Measurements from ENCODE around the gene PHOSPHO1.
A peak's percentile ranks its signal among the peaks of the same experiment; 100 is the strongest.

The PHOSPHO1 gene

GRCh38 chr17:49223517-49224197, 6.9 kb downstream of the PHOSPHO1 start:
- no peaks in the 10 kb centered on the region for H3K9me3 ChIP-seq (ENCODE audit: insufficient read depth, low read length)

GRCh38 chr17:49223168-49223516, 7.4 kb downstream of the PHOSPHO1 start:
- H3K79me2 ChIP-seq (ENCODE audit: insufficient read depth, low read length), result no peaks in the 10 kb centered on the region
- TF ChIP-seq CTCF (IDR thresholded peaks at IDR 0.05; ENCODE audit: insufficient read depth, low read length, poor library complexity, severe bottlenecking) (no peak), EZH2phosphoT487 (conservative IDR thresholded peaks at IDR 0.05; ENCODE audit: low read length) (no peak)
- peaks cover 10% of the 10 kb centered on the region; the same call in 1 of the 2 replicates for H3F3A ChIP-seq (ENCODE audit: insufficient read depth)
- H3K4me2 ChIP-seq (ENCODE audit: low read depth, low read length, poor library complexity, severe bottlenecking), result peak overlapping the region; percentile 48
- no peaks in the 10 kb centered on the region for H4K20me1 ChIP-seq (ENCODE audit: low read depth, low read length)
- no peak overlapping the region for H3K4me3 ChIP-seq (ENCODE audit: insufficient read depth, low read length, poor library complexity, severe bottlenecking)
- H3K36me3 ChIP-seq (ENCODE audit: low read length), result no peaks in the 10 kb centered on the region
- no peaks in the 10 kb centered on the region for H3K9me2 ChIP-seq (replicated peaks; ENCODE audit: insufficient read depth, low read length)
- H3K27me3 ChIP-seq (ENCODE audit: low read length), result no peaks in the 10 kb centered on the region
- no peak overlapping the region for H3K9ac ChIP-seq (ENCODE audit: low read length)
- no peaks in the 10 kb centered on the region for H3K9me3 ChIP-seq (ENCODE audit: insufficient read depth, low read length)
- no peak overlapping the region for H2AFZ ChIP-seq (ENCODE audit: low read depth, low read length, severe bottlenecking)
- no peak overlapping the region for H3K27ac ChIP-seq (ENCODE audit: low read depth, low read length)

More at GRCh38 chr17:49223517-49224197, 6.9 kb downstream of the PHOSPHO1 start:
- H3K9ac ChIP-seq (ENCODE audit: low read length), result peak overlapping the region; percentile 9; the same call in 1 of the 2 replicates
- H2AFZ ChIP-seq (ENCODE audit: low read depth, low read length, severe bottlenecking), result no peak overlapping the region
- no peak overlapping the region for H3K27ac ChIP-seq (ENCODE audit: low read depth, low read length)
- peak overlapping the region; percentile 35 for H3K4me3 ChIP-seq (ENCODE audit: insufficient read depth, low read length, poor library complexity, severe bottlenecking)
- H3K9me2 ChIP-seq (replicated peaks; ENCODE audit: insufficient read depth, low read length), result no peaks in the 10 kb centered on the region
- no peaks in the 10 kb centered on the region for H4K20me1 ChIP-seq (ENCODE audit: low read depth, low read length)
- no peaks in the 10 kb centered on the region for H3K27me3 ChIP-seq (ENCODE audit: low read length)
- no peaks in the 10 kb centered on the region for H3K36me3 ChIP-seq (ENCODE audit: low read length)
- no peaks in the 10 kb centered on the region for H3K79me2 ChIP-seq (ENCODE audit: insufficient read depth, low read length)
- TF ChIP-seq EZH2phosphoT487 (conservative IDR thresholded peaks at IDR 0.05; ENCODE audit: low read length) (no peak), CTCF (IDR thresholded peaks at IDR 0.05; ENCODE audit: insufficient read depth, low read length, poor library complexity, severe bottlenecking) (peak; percentile 91)
- H3K4me2 ChIP-seq (ENCODE audit: low read depth, low read length, poor library complexity, severe bottlenecking), result peak overlapping the region; percentile 48
- H3F3A ChIP-seq (ENCODE audit: insufficient read depth), result peaks cover 6% of the 10 kb centered on the region; the same call in 1 of the 2 replicates

- TF ChIP-seq CTCF (IDR thresholded peaks at IDR 0.05; ENCODE audit: insufficient read depth, low read length, poor library complexity, severe bottlenecking), result no peak
- TF ChIP-seq EZH2phosphoT487 (conservative IDR thresholded peaks at IDR 0.05; ENCODE audit: low read length), result no peak
- Histone ChIP-seq H3K79me2 (ENCODE audit: insufficient read depth, low read length) (no peaks in the 10 kb centered on the region), H3K9ac (ENCODE audit: low read length) (no peak overlapping the region), H2AFZ (ENCODE audit: low read depth, low read length, severe bottlenecking) (no peak overlapping the region), H4K20me1 (ENCODE audit: low read depth, low read length) (no peaks in the 10 kb centered on the region), H3K4me2 (ENCODE audit: low read depth, low read length, poor library complexity, severe bottlenecking) (no peak overlapping the region), H3K9me2 (replicated peaks; ENCODE audit: insufficient read depth, low read length) (no peaks in the 10 kb centered on the region), H3F3A (ENCODE audit: insufficient read depth) (peaks cover 21% of the 10 kb centered on the region), H3K27ac (ENCODE audit: low read depth, low read length) (peak overlapping the region; percentile 75; the same call in 1 of the 2 replicates), H3K36me3 (ENCODE audit: low read length) (no peaks in the 10 kb centered on the region), H3K9me3 (ENCODE audit: insufficient read depth, low read length) (no peaks in the 10 kb centered on the region), H3K4me3 (ENCODE audit: insufficient read depth, low read length, poor library complexity, severe bottlenecking) (no peak overlapping the region), H3K27me3 (ENCODE audit: low read length) (no peaks in the 10 kb centered on the region)
Measured at GRCh38 chr17:49219987-49220386, 10.6 kb downstream of the PHOSPHO1 start.

Data from SU-DHL-6 (cell line).